ENCODE data around the gene MSRB1.

DNA sequence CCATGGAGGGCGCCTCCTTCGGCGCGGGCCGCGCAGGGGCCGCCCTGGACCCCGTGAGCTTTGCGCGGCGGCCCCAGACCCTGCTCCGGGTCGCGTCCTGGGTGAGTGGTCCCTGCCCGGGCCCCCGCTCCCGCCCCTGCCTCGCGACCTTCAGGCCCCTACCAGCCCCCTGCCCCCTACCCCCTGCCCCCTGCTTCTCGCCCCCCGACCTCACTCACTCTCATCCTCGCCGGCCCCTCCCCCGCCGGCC is 47.0 kb upstream of the MSRB1 start:
- TF ChIP-seq GATA2 (IDR thresholded peaks at IDR 0.05; ENCODE audit: low read depth, low read length): no peak
- no peak for TF ChIP-seq GATA3 (IDR thresholded peaks at IDR 0.05; ENCODE audit: low read depth, low read length)

All from SH-SY5Y (cell line).